ENCODE measurements around the gene CALHM6.

GRCh38 chr6:116450769-116451740, 10.1 kb upstream of the CALHM6 start:
- no peak for TF ChIP-seq POLR2A (IDR thresholded peaks at IDR 0.05; ENCODE audit: low read depth)
- no peak for TF ChIP-seq CTCF (IDR thresholded peaks at IDR 0.05)
- TF ChIP-seq POLR2AphosphoS5 (IDR thresholded peaks at IDR 0.05): no peak
